K562 (cell line): Measurements from ENCODE around the gene MED19. TPM values are rescaled to one million over a fixed set of nuclear protein-coding genes. Genes with fewer than 3 reads are reported as not detected.

Experiments used
- ATAC-seq: fragments of 200-7000 bp; cut with Tn5 transposase; 3 replicates; pipeline ENCODE4 v1.9.1; 2020; ENCODE audit warnings: moderate library complexity
- BruUV-seq: library from RNA; stranded (reverse); fragments of 400-500 nt; replicated peaks from 2 replicates; lab custom pipeline; 2021; lab: Mats Ljungman, UMichigan
- CTCF ChIA-PET: fragments of 300-600 bp; formaldehyde crosslinking; extraction: SDS; loops from one replicate; lab custom pipeline; 2021; ENCODE audit warnings: low intra/inter-chr PET ratio; lab: Yijun Ruan, JAX
- POLR2A ChIA-PET: fragments of 300-600, 350-650 bp; sonication (Branson Sonifier 250); formaldehyde crosslinking; extraction: SDS; loops from one replicate; lab custom pipeline; 2021; ENCODE audit warnings: antibody characterized with exemption, inconsistent platforms; lab: Yijun Ruan, JAX
- DNase-seq, 4 experiments: peaks; one replicate each; pipeline versions ENCODE4 v3.0.0 to v3.0.0-alpha.2; 2011 to 2018; ENCODE audit warnings: low spot score in 3 of 4, mixed read lengths in 3 of 4; ENCODE audit errors: extremely low read depth in 1 of 4
- FAIRE-seq: peaks from 2 replicates; lab custom pipeline; 2011; peaks lifted over from hg19 to GRCh38; lab: Jason Lieb, UNC
- H2AFZ ChIP-seq: 2 replicates; pipeline ENCODE4 v1.6.0; 2011; ENCODE audit warnings: low read depth, low read length, control low read depth, inconsistent platforms
- H3K27ac ChIP-seq: fragments of 200-600 bp; 3 replicates; pipeline ENCODE4 v1.8.0; 2011; ENCODE audit warnings: low read depth, mild to moderate bottlenecking, control low read depth, inconsistent platforms, low read length, moderate library complexity, mixed read lengths; ENCODE audit errors: extremely low read depth
- H3K27me3 ChIP-seq, 2 experiments: fragments of 300-600 bp in 1 of 2; 2 replicates in 1 of 2; 3 replicates in 1 of 2; pipeline versions ENCODE4 v1.6.0 to v1.8.0; 2011; ENCODE audit warnings: inconsistent platforms in 2 of 2, low read length in 2 of 2, mild to moderate bottlenecking in 1 of 2, mixed read lengths in 1 of 2, moderate library complexity in 1 of 2; ENCODE audit not compliant: control insufficient read depth in 2 of 2, insufficient read depth in 2 of 2
- H3K36me3 ChIP-seq: fragments of 300-600 bp; 3 replicates; pipeline ENCODE4 v1.8.0; 2011; ENCODE audit warnings: mild to moderate bottlenecking, low read length, inconsistent platforms; ENCODE audit not compliant: control insufficient read depth, insufficient read depth
- H3K4me1 ChIP-seq, 2 experiments: fragments of 200-600 bp in 1 of 2; replicated peaks in 1 of 2; 2 replicates in 1 of 2; 3 replicates in 1 of 2; pipeline versions ENCODE4 v1.5.1 to v1.8.0; 2011; ENCODE audit warnings: inconsistent platforms in 2 of 2, low read length in 2 of 2, mild to moderate bottlenecking in 1 of 2, mixed read lengths in 1 of 2, moderate library complexity in 1 of 2; ENCODE audit not compliant: control insufficient read depth in 2 of 2, insufficient read depth in 2 of 2
- H3K4me2 ChIP-seq: 2 replicates; pipeline ENCODE4 v1.6.1; 2011; ENCODE audit warnings: low read length, control low read depth, inconsistent platforms, mixed read lengths; ENCODE audit not compliant: insufficient read depth
- H3K4me3 ChIP-seq: fragments of 200-600 bp; sonication (generic), shearing (Covaris generic); 2 replicates; pipeline ENCODE4 v1.5.1; 2016; ENCODE audit warnings: control low read depth, inconsistent platforms
- H3K79me2 ChIP-seq: fragments of 200-600 bp; 3 replicates; pipeline ENCODE4 v1.8.0; 2011; ENCODE audit warnings: low read length, inconsistent platforms; ENCODE audit not compliant: control insufficient read depth, insufficient read depth
- H3K9ac ChIP-seq, 2 experiments: 2 replicates each; pipeline versions ENCODE4 v1.6.0 to v1.6.1; 2011; ENCODE audit warnings: low read depth in 2 of 2, low read length in 2 of 2, control low read depth in 1 of 2, inconsistent platforms in 1 of 2, mild to moderate bottlenecking in 1 of 2, mixed read lengths in 1 of 2; ENCODE audit not compliant: insufficient read depth in 1 of 2
- H3K9me1 ChIP-seq: one replicate; pipeline ENCODE4 v1.6.0; 2011; ENCODE audit warnings: inconsistent platforms, mild to moderate bottlenecking, low read length, moderate library complexity; ENCODE audit not compliant: control insufficient read depth, insufficient read depth
- H3K9me3 ChIP-seq: replicated peaks from 2 replicates; pipeline ENCODE4 v1.5.1; 2011; ENCODE audit warnings: low read depth, low read length, inconsistent platforms; ENCODE audit not compliant: control insufficient read depth, insufficient read depth
- H4K20me1 ChIP-seq: replicated peaks from 2 replicates; pipeline ENCODE4 v1.6.1; 2011; ENCODE audit warnings: low read length, inconsistent platforms, mixed read lengths; ENCODE audit not compliant: control insufficient read depth, insufficient read depth
- HIVEP1 ChIP-seq: fragments of 250-450 bp; sonication (Bioruptor Pico); IDR thresholded peaks from 2 replicates; pipeline ENCODE4 v1.4.0; 2020; ENCODE audit warnings: mild to moderate bottlenecking
- TAF1 ChIP-seq: IDR thresholded peaks from 2 replicates; pipeline ENCODE4 v1.6.1; 2011; ENCODE audit warnings: mild to moderate bottlenecking, low read length, moderate library complexity; ENCODE audit not compliant: insufficient read depth, control insufficient read depth, severe bottlenecking; ENCODE audit errors: extremely low read depth
- ZNF277 ChIP-seq: fragments of 250-450 bp; sonication (Bioruptor Pico); IDR thresholded peaks from 2 replicates; pipeline ENCODE4 v1.8.0; 2022; ENCODE audit warnings: inconsistent platforms, mild to moderate bottlenecking, moderate library complexity, borderline replicate concordance
- ZZZ3 ChIP-seq: fragments of 450-650 bp; IDR thresholded peaks from 2 replicates; pipeline ENCODE4 v1.6.1; 2016; ENCODE audit warnings: antibody characterized with exemption, mild to moderate bottlenecking, moderate library complexity
- WGBS: fragments of 100-300 bp; shearing (Covaris generic); methylation state at CpG from one replicate; pipeline ENCODE4 v1.1.6; 2016; ENCODE audit warnings: low coverage, mixed read lengths; ENCODE audit not compliant: insufficient coverage; ENCODE audit errors: missing lambda C conversion rate; 5-methylcytosine and 5-hydroxymethylcytosine counted together
- in situ Hi-C: fragments of 300-500 bp; cut with MboI; formaldehyde crosslinking; loops from 4 replicates; pipeline ENCODE4 v1.15.0; 2018; ENCODE audit warnings: inconsistent platforms, mixed read lengths
- intact Hi-C: fragments of 100-400 bp; cut with micrococcal nuclease; formaldehyde crosslinking; loops from 2 replicates; pipeline ENCODE4 v1.14.2; 2022
- polyA plus RNA-seq, 8 experiments: library from polyadenylated mRNA; depleted of rRNA in 4 of 8; stranded (reverse) in 5 of 8; unstranded in 3 of 8; fragments of >200 nt; fragmentation: Nextera tagmentation in 2 of 8; fragmentation: Illumina TruSeq in 1 of 8; extraction: Ambion mirVana in 2 of 8; extraction: Trizol in 1 of 8; gene quantifications; 2 replicates each; pipeline versions ENCODE4 v1.2.1 to v1.2.3, GENCODE V29; 2011 to 2014; ENCODE audit warnings: inconsistent platforms in 1 of 8, missing spikeins in 1 of 8
- total RNA-seq, 7 experiments: library from RNA; depleted of rRNA in 6 of 7; stranded (reverse); fragments of >200 nt in 6 of 7; fragmentation: Illumina TruSeq in 2 of 7; extraction: Trizol in 2 of 7; gene quantifications; 2 replicates each; pipeline versions ENCODE4 v1.2.1 to v1.2.3, GENCODE V29; 2011 to 2021; ENCODE audit warnings: low replicate concordance in 1 of 7

MED19 gene
- total and polyA plus RNA-seq, 9 of the 15 experiments (the other 6 are each of a cell fraction or from before 2014, with no cell fraction given) = 7.3 to 23.5 (median 15.0) TPM

DNA sequence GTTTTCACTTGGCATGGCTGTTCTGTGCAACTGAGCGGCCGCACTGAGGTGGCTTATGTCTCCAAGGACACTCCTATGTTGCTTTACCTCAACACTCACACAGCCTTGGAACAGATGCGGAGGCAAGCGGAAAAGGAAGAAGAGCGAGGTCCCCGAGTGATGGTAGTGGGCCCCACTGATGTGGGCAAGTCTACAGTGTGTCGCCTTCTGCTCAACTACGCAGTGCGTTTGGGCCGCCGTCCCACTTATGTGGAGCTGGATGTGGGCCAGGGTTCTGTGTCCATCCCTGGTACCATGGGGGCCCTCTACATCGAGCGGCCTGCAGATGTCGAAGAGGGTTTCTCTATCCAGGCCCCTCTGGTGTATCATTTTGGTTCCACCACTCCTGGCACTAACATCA, 52.3 kb downstream of the MED19 start:
- no TSS peak for BruUV-seq
- H3K4me3 ChIP-seq = no peak overlapping the region
- DNase-seq = no peak
- FAIRE-seq = no peak
- H2AFZ ChIP-seq = no peak overlapping the region
- H3K9me1 ChIP-seq = no peaks in the 10 kb centered on the region
- peaks cover 23% of the 10 kb centered on the region for H3K79me2 ChIP-seq
- in situ Hi-C loops = loop anchor here (10.0 to 25.0 kb wide), 2 partner anchors 145 to 853 kb away; partner anchors contain the start of gene OR5B21
- no peak for ATAC-seq
- H3K27ac ChIP-seq = no peak overlapping the region
- WGBS = 96% methylated on average over 14 of the region's 14 CpGs
- H4K20me1 ChIP-seq = no peaks in the 10 kb centered on the region
- H3K9me3 ChIP-seq = no peaks in the 10 kb centered on the region
- H3K9ac ChIP-seq = peak overlapping the region in 1 of 2 experiments; percentile 38; a peak in 1 of 4 replicates
- CTCF ChIA-PET = no interaction called here
- intact Hi-C loops = loop anchor here (10.0 kb wide), 1 partner anchor 405 kb away; no protein-coding TSS in a partner anchor
- no peak overlapping the region for H3K4me2 ChIP-seq
- peaks cover 34% of the 10 kb centered on the region; the same call in 2 of the 3 replicates for H3K36me3 ChIP-seq
- no peak for TF ChIP-seq TAF1
- TF ChIP-seq HIVEP1 (CRISPR knock-in tag) = no peak
- TF ChIP-seq ZZZ3 = no peak
- TF ChIP-seq ZNF277 (CRISPR knock-in tag) = no peak
- POLR2A ChIA-PET = no interaction called here
- peaks cover 0 to 6% of the 10 kb centered on the region in 2 experiments; a peak in 1 of 5 replicates for H3K4me1 ChIP-seq
- no peaks in the 10 kb centered on the region for H3K27me3 ChIP-seq
